Caco-2 (cell line): ENCODE results near the gene SMAD7. TPM values are rescaled to one million over a fixed set of nuclear protein-coding genes. Genes with fewer than 3 reads are reported as not detected.

Source experiments
- BruUV-seq: library from RNA; stranded (reverse); fragments of 400-500 nt; replicated peaks from 2 replicates; lab custom pipeline; 2021; lab: Mats Ljungman, UMichigan
- CTCF ChIA-PET: fragments of 300-600 bp; sonication (Branson Sonifier 250); formaldehyde crosslinking; loops from one replicate; lab custom pipeline; 2022; ENCODE audit warnings: antibody characterized with exemption; lab: Charles Lee
- POLR2A ChIA-PET: fragments of 300-600 bp; sonication (Branson Sonifier 250); formaldehyde crosslinking; loops from one replicate; lab custom pipeline; 2022; ENCODE audit warnings: antibody characterized with exemption; lab: Charles Lee
- DNase-seq, 2 experiments: peaks; one replicate each; pipeline versions ENCODE4 v3.0.0 to v3.0.0-alpha.2; 2020 to 2022
- H3K27me3 ChIP-seq: replicated peaks from 2 replicates; pipeline ENCODE4 v1.6.0; 2011; ENCODE audit warnings: low read length; ENCODE audit not compliant: control insufficient read depth, insufficient read depth
- H3K36me3 ChIP-seq: 2 replicates; pipeline ENCODE4 v1.5.1; 2011; ENCODE audit warnings: low read length; ENCODE audit not compliant: control insufficient read depth, insufficient read depth
- H3K4me1 ChIP-seq: fragments of 250-450 bp; sonication (Bioruptor Pico); 2 replicates; pipeline ENCODE4 v1.5.1; 2020; ENCODE audit warnings: mild to moderate bottlenecking
- H3K4me3 ChIP-seq: 2 replicates; pipeline ENCODE4 v1.5.1; 2011; ENCODE audit warnings: low read depth, mild to moderate bottlenecking, control low read depth, low read length
- H3K9me3 ChIP-seq: fragments of 250-450 bp; sonication (Bioruptor Pico); 2 replicates; pipeline ENCODE4 v1.5.1; 2020; ENCODE audit warnings: mild to moderate bottlenecking, moderate library complexity
- H3K27ac Mint-ChIP-seq: one replicate; pipeline ENCODE4 v1.8.0; 2022; ENCODE audit warnings: mixed read lengths; ENCODE audit not compliant: unreplicated experiment
- H3K27me3 Mint-ChIP-seq: one replicate; pipeline ENCODE4 v1.8.0; 2022; ENCODE audit warnings: mixed read lengths; ENCODE audit not compliant: insufficient read depth, unreplicated experiment
- H3K36me3 Mint-ChIP-seq: one replicate; pipeline ENCODE4 v1.8.0; 2022; ENCODE audit warnings: mild to moderate bottlenecking, mixed read lengths; ENCODE audit not compliant: insufficient read depth, unreplicated experiment
- H3K4me1 Mint-ChIP-seq: one replicate; pipeline ENCODE4 v1.8.0; 2022; ENCODE audit warnings: low read depth, mixed read lengths; ENCODE audit not compliant: unreplicated experiment
- H3K4me3 Mint-ChIP-seq: one replicate; pipeline ENCODE4 v1.8.0; 2022; ENCODE audit warnings: mild to moderate bottlenecking, moderate library complexity, mixed read lengths; ENCODE audit not compliant: unreplicated experiment
- H3K9me3 Mint-ChIP-seq: one replicate; pipeline ENCODE4 v1.8.0; 2022; ENCODE audit warnings: mixed read lengths; ENCODE audit not compliant: unreplicated experiment
- intact Hi-C: fragments of 100-400 bp; cut with micrococcal nuclease; formaldehyde crosslinking; loops from one replicate; pipeline ENCODE4 v1.10.0; 2022; ENCODE audit not compliant: unreplicated experiment
- total RNA-seq: library from RNA; stranded (reverse); gene quantifications from 2 replicates; pipeline ENCODE4 v1.2.3, GENCODE V29; 2022
- TF ChIP-seq, protein P1 (sequence below), 2 experiments: fragments of 200-600 bp in 1 of 2; IDR thresholded peaks; 1 replicate in 1 of 2; 2 replicates in 1 of 2; pipeline versions ENCODE4 v1.5.1 to v1.8.0; 2011 to 2022; ENCODE audit warnings: antibody characterized with exemption in 1 of 2, control low read depth in 1 of 2, inconsistent platforms in 1 of 2, low read depth in 1 of 2, low read length in 1 of 2, mild to moderate bottlenecking in 1 of 2, moderate library complexity in 1 of 2; ENCODE audit not compliant: insufficient read depth in 1 of 2, severe bottlenecking in 1 of 2, unreplicated experiment in 1 of 2

SMAD7 gene
- total RNA-seq, 1 experiment from 2014 or later = 9.3 TPM

DNA sequence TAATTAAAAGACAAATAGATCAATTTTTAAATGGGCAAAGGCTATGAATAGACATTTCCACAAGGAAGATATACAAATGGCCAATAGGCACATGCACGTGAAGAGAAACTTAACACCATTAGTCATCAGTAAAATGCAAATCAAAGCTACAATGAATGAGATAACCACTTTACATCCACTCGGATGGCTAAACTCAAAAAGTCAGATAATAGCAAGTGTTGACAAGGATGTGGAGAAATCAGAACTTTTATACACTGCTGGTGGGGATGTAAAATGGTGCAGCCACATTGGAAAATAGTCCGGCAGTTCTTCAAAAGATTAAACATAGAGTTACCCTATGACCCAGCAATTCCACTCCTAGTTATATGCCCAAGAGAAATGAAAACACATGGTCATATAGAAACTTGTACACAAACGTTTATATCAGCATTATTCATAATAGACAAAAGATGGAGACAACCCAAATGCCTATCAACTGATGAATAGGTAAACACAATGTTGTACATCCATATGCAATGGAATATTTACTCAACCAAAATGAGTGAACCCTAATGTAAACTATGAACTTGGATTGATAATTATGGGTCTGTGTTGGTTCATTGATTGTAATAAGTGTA, 51.1 kb downstream of the SMAD7 start:
- ChIA-PET CTCF (no interaction called here), POLR2A (no interaction called here)
- Histone ChIP-seq H3K9me3 (no peaks in the 10 kb centered on the region), H3K4me3 (no peak overlapping the region), H3K27me3 (no peaks in the 10 kb centered on the region), H3K36me3 (no peaks in the 10 kb centered on the region), H3K4me1 (no peaks in the 10 kb centered on the region)
- DNase-seq = no peak
- Mint-ChIP-seq H3K27me3 (no peaks in the 10 kb centered on the region), H3K4me1 (no peaks in the 10 kb centered on the region), H3K9me3 (peaks cover 7% of the 10 kb centered on the region), H3K36me3 (no peaks in the 10 kb centered on the region), H3K4me3 (no peak overlapping the region), H3K27ac (no peak overlapping the region)
- TF ChIP-seq, protein P1, sequence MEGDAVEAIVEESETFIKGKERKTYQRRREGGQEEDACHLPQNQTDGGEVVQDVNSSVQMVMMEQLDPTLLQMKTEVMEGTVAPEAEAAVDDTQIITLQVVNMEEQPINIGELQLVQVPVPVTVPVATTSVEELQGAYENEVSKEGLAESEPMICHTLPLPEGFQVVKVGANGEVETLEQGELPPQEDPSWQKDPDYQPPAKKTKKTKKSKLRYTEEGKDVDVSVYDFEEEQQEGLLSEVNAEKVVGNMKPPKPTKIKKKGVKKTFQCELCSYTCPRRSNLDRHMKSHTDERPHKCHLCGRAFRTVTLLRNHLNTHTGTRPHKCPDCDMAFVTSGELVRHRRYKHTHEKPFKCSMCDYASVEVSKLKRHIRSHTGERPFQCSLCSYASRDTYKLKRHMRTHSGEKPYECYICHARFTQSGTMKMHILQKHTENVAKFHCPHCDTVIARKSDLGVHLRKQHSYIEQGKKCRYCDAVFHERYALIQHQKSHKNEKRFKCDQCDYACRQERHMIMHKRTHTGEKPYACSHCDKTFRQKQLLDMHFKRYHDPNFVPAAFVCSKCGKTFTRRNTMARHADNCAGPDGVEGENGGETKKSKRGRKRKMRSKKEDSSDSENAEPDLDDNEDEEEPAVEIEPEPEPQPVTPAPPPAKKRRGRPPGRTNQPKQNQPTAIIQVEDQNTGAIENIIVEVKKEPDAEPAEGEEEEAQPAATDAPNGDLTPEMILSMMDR (IDR thresholded peaks at IDR 0.05; ENCODE audit: insufficient read depth in 1 of 2, low read depth in 1 of 2, low read length in 1 of 2, severe bottlenecking in 1 of 2, unreplicated experiment in 1 of 2) = no peak
- intact Hi-C loops = no loop called here
- no TSS peak for BruUV-seq

- Histone ChIP-seq H3K4me3 (no peak overlapping the region), H3K27me3 (no peaks in the 10 kb centered on the region), H3K36me3 (no peaks in the 10 kb centered on the region), H3K4me1 (0 out of 2 replicates have a peak, but pooled peaks cover under 1% of the 10 kb centered on the region), H3K9me3 (no peaks in the 10 kb centered on the region)
- Mint-ChIP-seq H3K27ac (no peak overlapping the region), H3K27me3 (no peaks in the 10 kb centered on the region), H3K36me3 (no peaks in the 10 kb centered on the region), H3K9me3 (no peaks in the 10 kb centered on the region), H3K4me1 (peaks cover 1% of the 10 kb centered on the region), H3K4me3 (no peak overlapping the region)
- CTCF ChIA-PET = no interaction called here
- BruUV-seq = no TSS peak
- intact Hi-C loops = no loop called here
- no peak for DNase-seq
- TF ChIP-seq, protein P1 (IDR thresholded peaks at IDR 0.05; ENCODE audit: insufficient read depth in 1 of 2, low read depth in 1 of 2, low read length in 1 of 2, severe bottlenecking in 1 of 2, unreplicated experiment in 1 of 2) = no peak
- POLR2A ChIA-PET = no interaction called here
Observed at GRCh38 chr18:48898521-48898920, 52.2 kb downstream of the SMAD7 start.

DNA sequence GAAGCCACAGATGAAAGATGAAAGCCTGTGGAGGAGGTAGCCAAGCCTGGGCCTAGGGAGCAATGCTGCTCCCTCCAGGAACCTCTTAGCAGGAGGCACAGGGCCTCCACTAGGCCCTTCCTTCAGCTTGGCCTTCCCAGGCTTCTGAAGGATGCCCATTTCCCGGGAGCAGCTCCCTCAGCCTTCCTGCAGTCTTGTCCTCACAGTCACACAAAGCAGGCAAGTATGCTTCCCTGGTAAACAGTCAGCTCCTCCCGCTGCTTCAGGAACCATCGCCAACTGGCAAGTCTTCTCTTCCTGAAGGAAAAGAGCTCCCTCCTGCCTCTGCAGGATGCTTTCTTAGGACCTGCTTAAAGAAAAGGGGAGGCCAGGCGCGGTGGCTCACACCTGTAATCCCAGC, 53.2 kb downstream of the SMAD7 start:
- TF ChIP-seq, protein P1 (IDR thresholded peaks at IDR 0.05; ENCODE audit: insufficient read depth in 1 of 2, low read depth in 1 of 2, low read length in 1 of 2, severe bottlenecking in 1 of 2, unreplicated experiment in 1 of 2) = no peak
- Histone ChIP-seq H3K27me3 (no peaks in the 10 kb centered on the region), H3K4me3 (no peak overlapping the region), H3K36me3 (no peaks in the 10 kb centered on the region), H3K9me3 (no peaks in the 10 kb centered on the region), H3K4me1 (0 out of 2 replicates have a peak, but pooled peaks cover 3% of the 10 kb centered on the region)
- Mint-ChIP-seq H3K27ac (no peak overlapping the region), H3K36me3 (no peaks in the 10 kb centered on the region), H3K4me3 (no peak overlapping the region), H3K4me1 (peaks cover 4% of the 10 kb centered on the region), H3K27me3 (no peaks in the 10 kb centered on the region), H3K9me3 (no peaks in the 10 kb centered on the region)
- intact Hi-C loops = no loop called here
- ChIA-PET POLR2A (no interaction called here), CTCF (no interaction called here)
- no peak for DNase-seq
- BruUV-seq = no TSS peak
